ENCODE data around the gene MPND.

- no peak for TF ChIP-seq CTCF (IDR thresholded peaks at IDR 0.05)
- TF ChIP-seq POLR2A (IDR thresholded peaks at IDR 0.05) = no peak
- TF ChIP-seq POLR2AphosphoS5 (IDR thresholded peaks at IDR 0.05) = no peak
- no peak for TF ChIP-seq EP300 (IDR thresholded peaks at IDR 0.05)
These were observed 24.0 kb downstream of the MPND start for GRCh38 chr19:4367336-4367723.
